Urothelium cell line (cell line): ENCODE data around the gene FGF10.

Experiments
- DNase-seq: peaks from one replicate; pipeline ENCODE4 v3.0.0; 2011; ENCODE audit warnings: low spot score, mixed read lengths
- FAIRE-seq: peaks from 2 replicates; lab custom pipeline; 2011; peaks lifted over from hg19 to GRCh38; lab: Jason Lieb, UNC

FGF10 gene

DNA sequence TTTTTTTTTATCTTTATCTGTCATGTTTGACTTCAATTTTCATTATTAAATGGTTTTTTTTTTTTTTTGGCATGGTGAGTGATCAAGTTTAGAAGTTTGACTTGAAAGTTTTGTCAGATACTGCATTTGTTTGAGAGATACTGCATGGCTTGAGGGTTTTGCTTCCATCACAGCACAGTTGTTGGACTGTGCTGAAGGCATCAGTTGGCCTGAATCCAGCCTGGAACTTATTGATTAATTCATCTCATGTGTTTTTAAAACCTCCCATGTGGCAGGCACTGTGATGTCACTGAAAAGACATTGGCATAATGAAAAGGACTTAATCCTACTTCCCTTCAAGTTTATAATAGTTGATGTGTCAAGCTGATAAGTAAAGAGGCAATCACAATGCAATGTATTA lies 128.4 kb downstream of the FGF10 start:
- FAIRE-seq (no peak), DNase-seq (no peak)

DNA sequence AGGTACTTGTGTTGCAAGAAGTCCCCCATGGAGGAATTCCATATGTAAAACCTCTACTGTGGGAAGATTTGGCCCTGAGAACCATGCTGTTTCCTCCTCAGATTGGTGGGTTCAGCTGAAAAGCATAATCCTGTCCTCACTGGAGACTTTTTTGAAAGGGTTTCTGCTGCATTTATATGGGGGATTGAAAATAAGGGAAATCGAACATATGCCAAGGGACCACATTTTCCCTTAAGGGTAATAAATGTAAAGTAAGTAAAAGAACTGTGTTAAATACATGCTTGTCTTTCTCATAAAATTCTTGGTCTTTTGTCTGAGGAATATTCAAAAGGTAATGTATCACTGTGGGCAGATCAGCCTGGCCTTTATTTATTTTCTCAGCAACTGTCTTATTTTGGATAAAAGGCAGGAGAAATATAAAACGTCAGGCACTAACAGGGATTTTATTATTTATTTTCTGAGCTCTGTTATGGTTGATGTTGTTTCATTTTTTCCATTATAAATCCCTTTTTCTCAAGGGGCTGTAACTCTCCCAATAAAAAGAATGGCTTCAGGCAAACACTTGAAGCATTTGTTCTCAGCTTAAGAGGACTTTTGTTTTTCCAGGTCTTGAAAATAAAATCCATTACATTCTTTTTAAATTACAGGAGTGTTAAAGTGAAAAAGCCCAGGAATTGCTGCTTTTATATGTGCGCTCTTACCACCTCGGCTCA lies 131.4 kb downstream of the FGF10 start:
- DNase-seq (no peak), FAIRE-seq (no peak)

DNA sequence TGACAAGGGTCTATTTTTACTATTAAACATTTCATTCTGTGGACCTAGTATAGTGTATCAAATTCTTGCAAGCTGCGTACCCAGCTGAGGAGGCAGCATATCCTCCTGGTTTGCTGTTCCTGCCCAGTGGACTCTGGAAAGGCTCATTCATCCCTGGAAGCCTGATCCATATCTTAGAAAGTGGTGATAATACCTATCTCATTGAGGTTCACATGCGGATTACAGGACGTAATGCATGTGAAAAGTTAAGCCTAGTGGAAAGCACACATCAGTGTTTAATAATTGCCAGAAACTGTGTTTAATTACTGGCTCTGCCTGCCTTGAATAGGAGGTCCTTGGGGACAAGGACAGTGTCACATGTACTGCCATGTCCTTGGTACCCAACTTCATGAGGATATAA lies 132.0 kb downstream of the FGF10 start:
- FAIRE-seq (no peak), DNase-seq (no peak)
